ENCODE data around the gene IRF2BPL.

The IRF2BPL gene

GRCh38 chr14:77053046-77053841 is 24.7 kb upstream of the IRF2BPL start:
- peak; percentile 76 for DNase-seq

- DNase-seq, result no peak
These were observed 24.0 kb upstream of the IRF2BPL start for GRCh38 chr14:77052281-77053044.

GRCh38 chr14:77051116-77051515 is 22.6 kb upstream of the IRF2BPL start:
- no peak for DNase-seq

- no peak for DNase-seq
These were observed 18.2 kb upstream of the IRF2BPL start for GRCh38 chr14:77046721-77047120.

GRCh38 chr14:77045238-77046162 is 17.0 kb upstream of the IRF2BPL start:
- no peak for DNase-seq

- no peak for DNase-seq
These were observed 16.3 kb upstream of the IRF2BPL start for GRCh38 chr14:77044783-77045237.

- peak; percentile 42 for DNase-seq
These were observed 15.5 kb upstream of the IRF2BPL start for GRCh38 chr14:77043984-77044485.

GRCh38 chr14:77043177-77043983 is 14.9 kb upstream of the IRF2BPL start:
- DNase-seq, result no peak

GRCh38 chr14:77041881-77042545 is 13.5 kb upstream of the IRF2BPL start:
- DNase-seq, result peak; percentile 38

GRCh38 chr14:77040741-77041653 is 12.5 kb upstream of the IRF2BPL start:
- no peak for DNase-seq

- DNase-seq, result peak; percentile 100
These were observed 11.7 kb upstream of the IRF2BPL start for GRCh38 chr14:77040059-77040740.

GRCh38 chr14:77039285-77040058 is 11.0 kb upstream of the IRF2BPL start:
- no peak for DNase-seq

- DNase-seq, result no peak
These were observed 9.5 kb upstream of the IRF2BPL start for GRCh38 chr14:77037938-77038568.

- DNase-seq, result no peak
These were observed 8.9 kb upstream of the IRF2BPL start for GRCh38 chr14:77037215-77037937.

GRCh38 chr14:77036484-77037214 is 8.1 kb upstream of the IRF2BPL start:
- DNase-seq, result no peak

GRCh38 chr14:77035267-77035666 is 6.8 kb upstream of the IRF2BPL start:
- DNase-seq, result no peak
